ENCODE data around the gene GANC.

Gene GANC

DNA sequence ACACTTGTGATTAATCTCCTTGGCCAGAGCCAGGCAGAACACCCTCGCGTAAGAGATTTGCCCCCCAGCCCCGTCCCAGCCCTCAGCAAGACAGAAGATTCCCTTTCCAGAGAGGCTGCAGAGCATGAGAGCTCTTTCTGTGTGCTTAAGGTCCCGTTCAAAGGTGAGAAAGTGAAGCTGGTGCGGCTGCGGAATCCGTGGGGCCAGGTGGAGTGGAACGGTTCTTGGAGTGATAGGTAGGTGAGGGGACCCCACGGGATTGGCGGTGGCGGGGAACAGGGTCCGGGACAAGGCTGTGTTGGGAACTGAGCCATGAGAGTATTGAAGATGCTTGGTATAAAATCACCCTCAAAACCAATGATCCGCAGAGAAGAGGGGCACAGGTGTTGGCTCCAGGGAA lies 121.1 kb downstream of the GANC start:
- no peaks in the 10 kb centered on the region for H3K9me3 ChIP-seq (ENCODE audit: insufficient read depth, low read length)
- H3K27ac ChIP-seq (ENCODE audit: low read length), result no peak overlapping the region
- no peak overlapping the region for H2AFZ ChIP-seq (ENCODE audit: low read depth, low read length)
- no peak overlapping the region for H3K9ac ChIP-seq (ENCODE audit: low read length)
- no peaks in the 10 kb centered on the region for H4K20me1 ChIP-seq (ENCODE audit: insufficient read depth, low read length)
- H3K79me2 ChIP-seq (ENCODE audit: low read length), result no peaks in the 10 kb centered on the region
- H3K4me2 ChIP-seq (ENCODE audit: low read length), result no peak overlapping the region
- no peaks in the 10 kb centered on the region for H3K36me3 ChIP-seq (replicated peaks; ENCODE audit: low read depth, low read length)
- TF ChIP-seq, protein P1, sequence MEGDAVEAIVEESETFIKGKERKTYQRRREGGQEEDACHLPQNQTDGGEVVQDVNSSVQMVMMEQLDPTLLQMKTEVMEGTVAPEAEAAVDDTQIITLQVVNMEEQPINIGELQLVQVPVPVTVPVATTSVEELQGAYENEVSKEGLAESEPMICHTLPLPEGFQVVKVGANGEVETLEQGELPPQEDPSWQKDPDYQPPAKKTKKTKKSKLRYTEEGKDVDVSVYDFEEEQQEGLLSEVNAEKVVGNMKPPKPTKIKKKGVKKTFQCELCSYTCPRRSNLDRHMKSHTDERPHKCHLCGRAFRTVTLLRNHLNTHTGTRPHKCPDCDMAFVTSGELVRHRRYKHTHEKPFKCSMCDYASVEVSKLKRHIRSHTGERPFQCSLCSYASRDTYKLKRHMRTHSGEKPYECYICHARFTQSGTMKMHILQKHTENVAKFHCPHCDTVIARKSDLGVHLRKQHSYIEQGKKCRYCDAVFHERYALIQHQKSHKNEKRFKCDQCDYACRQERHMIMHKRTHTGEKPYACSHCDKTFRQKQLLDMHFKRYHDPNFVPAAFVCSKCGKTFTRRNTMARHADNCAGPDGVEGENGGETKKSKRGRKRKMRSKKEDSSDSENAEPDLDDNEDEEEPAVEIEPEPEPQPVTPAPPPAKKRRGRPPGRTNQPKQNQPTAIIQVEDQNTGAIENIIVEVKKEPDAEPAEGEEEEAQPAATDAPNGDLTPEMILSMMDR (IDR thresholded peaks at IDR 0.05; ENCODE audit: low read depth, low read length), result no peak
- TF ChIP-seq EZH2phosphoT487 (IDR thresholded peaks at IDR 0.05; ENCODE audit: low read depth), result no peak
- no peaks in the 10 kb centered on the region for H3K4me1 ChIP-seq (ENCODE audit: low read length)
- H3K4me3 ChIP-seq (ENCODE audit: low read length), result no peak overlapping the region
- H3K27me3 ChIP-seq (ENCODE audit: low read depth, low read length), result no peaks in the 10 kb centered on the region

GRCh38 chr15:42395838-42396237 lies 122.8 kb downstream of the GANC start:
- Histone ChIP-seq H4K20me1 (ENCODE audit: insufficient read depth, low read length) (no peaks in the 10 kb centered on the region), H3K27ac (ENCODE audit: low read length) (no peak overlapping the region), H3K79me2 (ENCODE audit: low read length) (no peaks in the 10 kb centered on the region), H2AFZ (ENCODE audit: low read depth, low read length) (no peak overlapping the region), H3K4me3 (ENCODE audit: low read length) (no peak overlapping the region), H3K4me2 (ENCODE audit: low read length) (no peak overlapping the region), H3K27me3 (ENCODE audit: low read depth, low read length) (no peaks in the 10 kb centered on the region), H3K9me3 (ENCODE audit: insufficient read depth, low read length) (no peaks in the 10 kb centered on the region), H3K9ac (ENCODE audit: low read length) (no peak overlapping the region), H3K4me1 (ENCODE audit: low read length) (no peaks in the 10 kb centered on the region), H3K36me3 (replicated peaks; ENCODE audit: low read depth, low read length) (no peaks in the 10 kb centered on the region)
- no peak for TF ChIP-seq EZH2phosphoT487 (IDR thresholded peaks at IDR 0.05; ENCODE audit: low read depth)
- TF ChIP-seq, protein P1 (IDR thresholded peaks at IDR 0.05; ENCODE audit: low read depth, low read length), result no peak

DNA sequence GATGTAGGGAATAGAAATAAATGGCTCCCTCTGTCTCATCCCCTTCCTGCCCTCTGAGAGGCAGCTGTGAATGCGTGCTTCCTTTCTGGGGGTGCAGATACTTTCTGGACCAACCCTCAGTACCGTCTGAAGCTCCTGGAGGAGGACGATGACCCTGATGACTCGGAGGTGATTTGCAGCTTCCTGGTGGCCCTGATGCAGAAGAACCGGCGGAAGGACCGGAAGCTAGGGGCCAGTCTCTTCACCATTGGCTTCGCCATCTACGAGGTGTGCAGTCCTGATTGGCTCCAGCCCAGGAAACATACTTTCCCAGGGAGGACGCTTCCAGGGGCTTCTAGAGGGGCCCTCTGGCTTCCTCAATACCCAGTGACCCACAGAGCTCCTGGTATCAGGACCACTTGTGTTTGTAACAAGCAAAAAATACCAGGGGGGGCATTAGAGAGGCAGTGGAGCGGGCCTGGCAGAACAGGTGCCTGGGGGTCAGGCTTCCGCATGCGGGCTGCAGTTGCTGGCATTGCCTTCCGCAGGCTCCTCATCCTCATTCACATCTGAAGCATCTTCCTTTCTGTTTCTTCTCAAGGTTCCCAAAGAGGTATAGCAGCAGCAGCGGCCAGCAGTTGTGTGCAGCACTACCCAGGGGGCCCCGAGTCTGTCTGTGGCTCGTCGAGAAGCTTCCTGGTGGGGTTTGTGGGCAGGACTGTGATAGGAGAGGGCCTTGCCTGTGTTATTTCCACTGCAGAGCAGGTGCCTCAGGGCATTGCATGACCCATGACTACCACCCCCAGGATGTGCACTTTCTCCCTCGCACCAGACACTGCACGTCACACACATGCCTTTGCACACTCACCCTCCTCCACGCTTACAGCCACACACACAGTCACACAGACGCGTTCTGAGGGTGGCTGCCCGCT lies 128.8 kb downstream of the GANC start:
- Histone ChIP-seq H3K4me2 (ENCODE audit: low read length) (no peak overlapping the region), H3K27me3 (ENCODE audit: low read depth, low read length) (no peaks in the 10 kb centered on the region), H3K4me1 (ENCODE audit: low read length) (0 out of 2 replicates have a peak, but pooled peaks cover 4% of the 10 kb centered on the region), H4K20me1 (ENCODE audit: insufficient read depth, low read length) (no peaks in the 10 kb centered on the region), H3K27ac (ENCODE audit: low read length) (no peak overlapping the region), H3K36me3 (replicated peaks; ENCODE audit: low read depth, low read length) (no peaks in the 10 kb centered on the region), H3K9ac (ENCODE audit: low read length) (no peak overlapping the region), H3K9me3 (ENCODE audit: insufficient read depth, low read length) (no peaks in the 10 kb centered on the region), H3K79me2 (ENCODE audit: low read length) (no peaks in the 10 kb centered on the region), H3K4me3 (ENCODE audit: low read length) (no peak overlapping the region), H2AFZ (ENCODE audit: low read depth, low read length) (no peak overlapping the region)
- no peak for TF ChIP-seq EZH2phosphoT487 (IDR thresholded peaks at IDR 0.05; ENCODE audit: low read depth)
- TF ChIP-seq, protein P1 (IDR thresholded peaks at IDR 0.05; ENCODE audit: low read depth, low read length), result no peak

- Histone ChIP-seq H3K9ac (ENCODE audit: low read length) (no peak overlapping the region), H3K4me2 (ENCODE audit: low read length) (no peak overlapping the region), H3K27ac (ENCODE audit: low read length) (no peak overlapping the region), H3K27me3 (ENCODE audit: low read depth, low read length) (no peaks in the 10 kb centered on the region), H4K20me1 (ENCODE audit: insufficient read depth, low read length) (no peaks in the 10 kb centered on the region), H3K4me3 (ENCODE audit: low read length) (no peak overlapping the region), H3K36me3 (replicated peaks; ENCODE audit: low read depth, low read length) (no peaks in the 10 kb centered on the region), H3K9me3 (ENCODE audit: insufficient read depth, low read length) (no peaks in the 10 kb centered on the region), H3K4me1 (ENCODE audit: low read length) (0 out of 2 replicates have a peak, but pooled peaks cover 4% of the 10 kb centered on the region), H3K79me2 (ENCODE audit: low read length) (no peaks in the 10 kb centered on the region), H2AFZ (ENCODE audit: low read depth, low read length) (no peak overlapping the region)
- TF ChIP-seq EZH2phosphoT487 (IDR thresholded peaks at IDR 0.05; ENCODE audit: low read depth), result no peak
- TF ChIP-seq, protein P1 (IDR thresholded peaks at IDR 0.05; ENCODE audit: low read depth, low read length), result no peak
Measured at GRCh38 chr15:42402455-42403205, 129.6 kb downstream of the GANC start.

All from OCI-LY3 (cell line).